Activated CD4-positive, alpha-beta T cell treated with anti-CD3 and anti-CD28 coated beads, Interleukin-2, Interleukin-6, amounts not matched to agents 100 ng/mL and 50 ng/mL, durations not matched to agents 16 hours and 8 hours (primary cell): ENCODE measurements around the gene EGFL7.

Experiments used
- DNase-seq: peaks from one replicate; pipeline ENCODE4 v3.0.0-alpha.2; 2020

The EGFL7 gene

GRCh38 chr9:136673975-136674785 lies 11.5 kb downstream of the EGFL7 start:
- DNase-seq: no peak

GRCh38 chr9:136674786-136675349 lies 12.2 kb downstream of the EGFL7 start:
- DNase-seq: no peak

GRCh38 chr9:136675477-136676296 lies 13.0 kb downstream of the EGFL7 start:
- no peak for DNase-seq

- no peak for DNase-seq
These were observed 13.6 kb downstream of the EGFL7 start for GRCh38 chr9:136676297-136676794.

- no peak for DNase-seq
These were observed 14.4 kb downstream of the EGFL7 start for GRCh38 chr9:136676920-136677686.

GRCh38 chr9:136678034-136678433 lies 15.3 kb downstream of the EGFL7 start:
- no peak for DNase-seq

GRCh38 chr9:136678624-136679023 lies 15.9 kb downstream of the EGFL7 start:
- no peak for DNase-seq

GRCh38 chr9:136679431-136679941 lies 16.8 kb downstream of the EGFL7 start:
- no peak for DNase-seq

GRCh38 chr9:136681029-136681428 lies 18.3 kb downstream of the EGFL7 start:
- DNase-seq: no peak

GRCh38 chr9:136681945-136682699 lies 19.4 kb downstream of the EGFL7 start:
- DNase-seq: no peak

GRCh38 chr9:136682710-136683109 lies 20.0 kb downstream of the EGFL7 start:
- DNase-seq: no peak

GRCh38 chr9:136683173-136683745 lies 20.5 kb downstream of the EGFL7 start:
- DNase-seq: no peak

- DNase-seq: no peak
These were observed 21.0 kb downstream of the EGFL7 start for GRCh38 chr9:136683755-136684154.

GRCh38 chr9:136684339-136684738 lies 21.6 kb downstream of the EGFL7 start:
- no peak for DNase-seq

- DNase-seq: no peak
These were observed 22.1 kb downstream of the EGFL7 start for GRCh38 chr9:136684799-136685198.

- no peak for DNase-seq
These were observed 22.5 kb downstream of the EGFL7 start for GRCh38 chr9:136685216-136685615.

GRCh38 chr9:136685790-136686533 lies 23.2 kb downstream of the EGFL7 start:
- DNase-seq: no peak

- DNase-seq: no peak
These were observed 23.7 kb downstream of the EGFL7 start for GRCh38 chr9:136686534-136686793.

GRCh38 chr9:136686794-136687711 lies 24.3 kb downstream of the EGFL7 start, which contains the start of gene AGPAT2:
AGPAT2 (minus strand) TSS chr9:136687457; CDS start chr9:136687357, 100 bp downstream.
- peak; percentile 75 for DNase-seq
